ENCODE results near the gene PRSS36. TPM values are rescaled to one million over a fixed set of nuclear protein-coding genes. Genes with fewer than 3 reads are reported as not detected.

PRSS36 gene
- 0.18 and 2.0 TPM in 2 replicates for total RNA-seq

GRCh38 chr16:31149894-31150890, at the start of gene PRSS36:
Gene PRSS36, minus strand, starts transcription at chr16:31150066. Its CDS starts 31 bp downstream, at chr16:31150035.

GRCh38 chr16:31179747-31180459, 30.0 kb upstream of the PRSS36 start, which contains the start of gene FUS:
Gene FUS, plus strand, starts transcription at chr16:31180139. Its CDS starts 76 bp downstream, at chr16:31180215.

GRCh38 chr16:31135535-31136286, 14.2 kb downstream of the PRSS36 start, which contains the start of gene PRSS8:
Gene PRSS8, minus strand, starts transcription at chr16:31135727. Its CDS starts 229 bp downstream, at chr16:31135498.

GRCh38 chr16:31117384-31118222, 32.3 kb downstream of the PRSS36 start, which contains the start of gene KAT8:
Gene KAT8, plus strand, starts transcription at chr16:31117664. Its CDS starts 18 bp downstream, at chr16:31117682.

GRCh38 chr16:31108035-31108793, 41.7 kb downstream of the PRSS36 start, which contains the start of gene BCKDK:
Gene BCKDK, plus strand, starts transcription at chr16:31108386. Its CDS starts 838 bp downstream, at chr16:31109224.

GRCh38 chr16:31094424-31095120, 55.3 kb downstream of the PRSS36 start, which contains the start of gene VKORC1:
Gene VKORC1, minus strand, starts transcription at chr16:31094797. Its CDS starts 68 bp downstream, at chr16:31094729.

Other genes starting within 250 kb of the PRSS36 start
- gene FBXL19, start 226.5 kb downstream of the PRSS36 start, total RNA-seq, result 26.6 and 34.0 TPM in 2 replicates
- 65.9 and 71.5 TPM in 2 replicates for gene ORAI3, start 201.0 kb downstream of the PRSS36 start, total RNA-seq
- gene SETD1A, start 192.3 kb downstream of the PRSS36 start, total RNA-seq, result 3.2 TPM in 2 replicates
- gene HSD3B7, start 164.9 kb downstream of the PRSS36 start, total RNA-seq, result 24.5 and 26.2 TPM in 2 replicates
- gene STX1B, start 139.4 kb downstream of the PRSS36 start, total RNA-seq, result 0.86 and 1.4 TPM in 2 replicates
- gene STX4, start 116.5 kb downstream of the PRSS36 start, total RNA-seq, result 24.8 and 36.2 TPM in 2 replicates
- 14.4 and 16.1 TPM in 2 replicates for gene ZNF668, start 75.8 kb downstream of the PRSS36 start, total RNA-seq
- gene ZNF646, start 75.6 kb downstream of the PRSS36 start, total RNA-seq, result 6.9 and 15.6 TPM in 2 replicates
- gene PRSS53, start 61.1 kb downstream of the PRSS36 start, total RNA-seq, result under 0.01 and 1.4 TPM in 2 replicates
- 211 and 231 TPM in 2 replicates for gene VKORC1, start 55.3 kb downstream of the PRSS36 start, total RNA-seq
- gene BCKDK, start 41.7 kb downstream of the PRSS36 start, total RNA-seq, result 64.9 and 65.9 TPM in 2 replicates
- gene KAT8, start 32.4 kb downstream of the PRSS36 start, total RNA-seq, result 31.2 and 33.7 TPM in 2 replicates
- gene PRSS8, start 14.3 kb downstream of the PRSS36 start, total RNA-seq, result not detected in 2 replicates
- 52.8 and 55.5 TPM in 2 replicates for gene FUS, start 30.1 kb upstream of the PRSS36 start, total RNA-seq
- gene PYCARD, start 52.7 kb upstream of the PRSS36 start, total RNA-seq, result 87.2 and 112 TPM in 2 replicates
- not detected in 2 replicates for gene TRIM72, start 64.1 kb upstream of the PRSS36 start, total RNA-seq
- not detected in 2 replicates for gene PYDC1, start 67.1 kb upstream of the PRSS36 start, total RNA-seq
- not detected in 2 replicates for gene ITGAM, start 109.9 kb upstream of the PRSS36 start, total RNA-seq
- gene ITGAX, start 205.1 kb upstream of the PRSS36 start, total RNA-seq, result 0.86 and 1.9 TPM in 2 replicates
- not detected in 2 replicates for gene ITGAD, start 243.3 kb upstream of the PRSS36 start, total RNA-seq

Data from myometrial cell (primary cell).